SK-N-SH (cell line): ENCODE data around the gene SH2D4B. TPM values are rescaled to one million over a fixed set of nuclear protein-coding genes. Genes with fewer than 3 reads are reported as not detected.

Source experiments
- CTCF ChIA-PET: fragments of 300-600, 350-600 bp; formaldehyde crosslinking; extraction: SDS; loops from one replicate; lab custom pipeline; 2021; lab: Yijun Ruan, JAX
- POLR2A ChIA-PET: fragments of 350-600 bp; sonication (Branson Sonifier 250); formaldehyde crosslinking; extraction: SDS; loops from one replicate; lab custom pipeline; 2020; ENCODE audit warnings: antibody characterized with exemption, inconsistent platforms; lab: Yijun Ruan, JAX
- DNase-seq: peaks from one replicate; pipeline ENCODE4 v3.0.0; 2012
- H2AFZ ChIP-seq: fragments of 200-600 bp; sonication (generic); 2 replicates; pipeline ENCODE4 v1.8.1; 2016; ENCODE audit warnings: antibody characterized with exemption, mild to moderate bottlenecking, low read depth
- H3F3A ChIP-seq: fragments of 200-600 bp; sonication (generic); replicated peaks from 2 replicates; pipeline ENCODE3; 2016; ENCODE audit warnings: antibody characterized with exemption, mild to moderate bottlenecking; ENCODE audit not compliant: insufficient read depth
- H3K27ac ChIP-seq, 2 experiments: fragments of 200-500 bp in 1 of 2; fragments of 200-600 bp in 1 of 2; sonication (Bioruptor generic) in 1 of 2; sonication (generic), shearing (Covaris generic) in 1 of 2; 2 replicates each; pipeline versions ENCODE4 v1.5.1 to v1.6.1; 2014 to 2016; ENCODE audit warnings: low read depth in 2 of 2, inconsistent platforms in 1 of 2, low read length in 1 of 2, mild to moderate bottlenecking in 1 of 2, mixed read lengths in 1 of 2
- H3K27me3 ChIP-seq: fragments of 200-600 bp; sonication (generic), shearing (Covaris generic); 2 replicates; pipeline ENCODE4 v1.6.1; 2016; ENCODE audit warnings: mixed run types; ENCODE audit not compliant: insufficient read depth
- H3K36me3 ChIP-seq, 2 experiments: fragments of 200-500 bp in 1 of 2; fragments of 200-600 bp in 1 of 2; sonication (Bioruptor generic) in 1 of 2; sonication (generic) in 1 of 2; replicated peaks in 1 of 2; 2 replicates each; pipeline versions ENCODE3 to v1.5.1; 2014 to 2016; ENCODE audit warnings: low read length in 1 of 2, mild to moderate bottlenecking in 1 of 2; ENCODE audit not compliant: insufficient read depth in 2 of 2, control insufficient read depth in 1 of 2
- H3K4me1 ChIP-seq, 2 experiments: fragments of 200-500 bp in 1 of 2; fragments of 200-600 bp in 1 of 2; sonication (Bioruptor generic) in 1 of 2; sonication (generic), shearing (Covaris generic) in 1 of 2; 2 replicates each; pipeline versions ENCODE4 v1.5.1 to v1.6.1; 2014 to 2016; ENCODE audit warnings: low read depth in 1 of 2, low read length in 1 of 2, mixed run types in 1 of 2; ENCODE audit not compliant: insufficient read depth in 2 of 2, control insufficient read depth in 1 of 2
- H3K4me2 ChIP-seq: fragments of 200-600 bp; sonication (generic), shearing (Covaris generic); 2 replicates; pipeline ENCODE4 v1.6.1; 2017; ENCODE audit warnings: mixed run types
- H3K4me3 ChIP-seq, 2 experiments: fragments of 200-500 bp in 1 of 2; fragments of 200-600 bp in 1 of 2; sonication (Bioruptor generic) in 1 of 2; sonication (generic), shearing (Covaris generic) in 1 of 2; 2 replicates each; pipeline versions ENCODE4 v1.5.1 to v1.8.1; 2014 to 2016; ENCODE audit warnings: low read depth in 2 of 2, inconsistent platforms in 1 of 2, low read length in 1 of 2, mild to moderate bottlenecking in 1 of 2, mixed read lengths in 1 of 2, moderate library complexity in 1 of 2
- H3K79me2 ChIP-seq: fragments of 200-600 bp; sonication (generic); 2 replicates; pipeline ENCODE4 v1.8.1; 2017; ENCODE audit warnings: mild to moderate bottlenecking; ENCODE audit not compliant: insufficient read depth
- H3K9ac ChIP-seq: fragments of 200-600 bp; sonication (generic); 2 replicates; pipeline ENCODE4 v1.6.1; 2017; ENCODE audit warnings: mixed run types
- H3K9me2 ChIP-seq: fragments of 200-600 bp; sonication (generic); 2 replicates; pipeline ENCODE4 v1.6.1; 2017; ENCODE audit warnings: mixed run types
- H3K9me3 ChIP-seq: fragments of 200-600 bp; sonication (generic); 2 replicates; pipeline ENCODE4 v1.6.1; 2017; ENCODE audit warnings: mixed run types, mild to moderate bottlenecking, moderate library complexity
- H4K20me1 ChIP-seq: fragments of 200-600 bp; sonication (generic); 2 replicates; pipeline ENCODE4 v1.6.1; 2017; ENCODE audit warnings: mild to moderate bottlenecking, mixed run types; ENCODE audit not compliant: insufficient read depth
- CHD2 ChIP-seq: fragments of 150-350 bp; IDR thresholded peaks from 2 replicates; pipeline ENCODE4 v1.6.1; 2018; ENCODE audit warnings: low read length; ENCODE audit not compliant: partially characterized antibody
- EP300 ChIP-seq, 2 experiments: IDR thresholded peaks; 2 replicates each; pipeline versions ENCODE4 v1.4.0 to v1.6.1; 2012; ENCODE audit warnings: borderline replicate concordance in 1 of 2, low read depth in 1 of 2, low read length in 1 of 2
- FOSL2 ChIP-seq: IDR thresholded peaks from 2 replicates; pipeline ENCODE4 v1.4.0; 2012; ENCODE audit warnings: low read depth, mild to moderate bottlenecking, moderate library complexity, borderline replicate concordance
- GABPA ChIP-seq: IDR thresholded peaks from 2 replicates; pipeline ENCODE4 v1.4.0; 2012; ENCODE audit warnings: low read depth, mild to moderate bottlenecking
- GATA2 ChIP-seq: sonication (generic); formaldehyde crosslinking; IDR thresholded peaks from 2 replicates; pipeline ENCODE4 v1.5.0; 2020; ENCODE audit warnings: mild to moderate bottlenecking, missing genetic modification reagents
- JUND ChIP-seq: IDR thresholded peaks from 2 replicates; pipeline ENCODE4 v1.4.0; 2012
- NFIC ChIP-seq: IDR thresholded peaks from 2 replicates; pipeline ENCODE4 v1.4.0; 2012; ENCODE audit warnings: borderline replicate concordance
- NRF1 ChIP-seq: IDR thresholded peaks from 2 replicates; pipeline ENCODE4 v1.6.1; 2012; ENCODE audit warnings: low read depth, mild to moderate bottlenecking, low read length
- RAD21 ChIP-seq: IDR thresholded peaks from 2 replicates; pipeline ENCODE4 v1.6.1; 2012; ENCODE audit warnings: mild to moderate bottlenecking, low read length
- RCOR1 ChIP-seq: fragments of 150-350 bp; IDR thresholded peaks from 2 replicates; pipeline ENCODE4 v1.6.1; 2017; ENCODE audit warnings: antibody characterized with exemption, low read length
- RFX5 ChIP-seq: IDR thresholded peaks from 2 replicates; pipeline ENCODE4 v1.6.1; 2012; ENCODE audit warnings: mild to moderate bottlenecking, improper control_type of control experiment, low read length
- SMC3 ChIP-seq: IDR thresholded peaks from 2 replicates; pipeline ENCODE4 v1.6.1; 2012; ENCODE audit warnings: low read depth, low read length, improper control_type of control experiment
- TAF1 ChIP-seq: IDR thresholded peaks from 2 replicates; pipeline ENCODE4 v1.6.1; 2012; ENCODE audit warnings: low read depth, mild to moderate bottlenecking, low read length, moderate library complexity, borderline replicate concordance
- TCF12 ChIP-seq: IDR thresholded peaks from 2 replicates; pipeline ENCODE4 v1.4.0; 2012
- TEAD4 ChIP-seq: IDR thresholded peaks from 2 replicates; pipeline ENCODE4 v1.4.0; 2012; ENCODE audit warnings: mild to moderate bottlenecking, borderline replicate concordance; ENCODE audit not compliant: insufficient read depth
- YY1 ChIP-seq: IDR thresholded peaks from 2 replicates; pipeline ENCODE4 v1.4.0; 2012; ENCODE audit warnings: low read depth, mild to moderate bottlenecking
- WGBS: methylation state at CpG from one replicate; pipeline ENCODE4 v1.1.6; 2017; ENCODE audit warnings: low lambda C conversion rate; 5-methylcytosine and 5-hydroxymethylcytosine counted together
- polyA plus RNA-seq, 3 experiments: library from polyadenylated mRNA; depleted of rRNA; stranded (reverse); fragments of >200 nt; gene quantifications; 2 replicates each; pipeline ENCODE4 v1.2.3, GENCODE V29; 2012
- TF ChIP-seq, protein P1 (sequence below): fragments of 200-600 bp; sonication (generic); IDR thresholded peaks from 2 replicates; pipeline ENCODE4 v1.6.1; 2017; ENCODE audit warnings: antibody characterized with exemption, mild to moderate bottlenecking, moderate library complexity
- TF ChIP-seq, protein P2 (sequence below): IDR thresholded peaks from 2 replicates; pipeline ENCODE4 v1.4.0; 2012; ENCODE audit warnings: low read depth, borderline replicate concordance

Gene SH2D4B
- polyA plus RNA-seq, 1 of the 3 experiments (the other 2 are of a cell fraction) = not detected

DNA sequence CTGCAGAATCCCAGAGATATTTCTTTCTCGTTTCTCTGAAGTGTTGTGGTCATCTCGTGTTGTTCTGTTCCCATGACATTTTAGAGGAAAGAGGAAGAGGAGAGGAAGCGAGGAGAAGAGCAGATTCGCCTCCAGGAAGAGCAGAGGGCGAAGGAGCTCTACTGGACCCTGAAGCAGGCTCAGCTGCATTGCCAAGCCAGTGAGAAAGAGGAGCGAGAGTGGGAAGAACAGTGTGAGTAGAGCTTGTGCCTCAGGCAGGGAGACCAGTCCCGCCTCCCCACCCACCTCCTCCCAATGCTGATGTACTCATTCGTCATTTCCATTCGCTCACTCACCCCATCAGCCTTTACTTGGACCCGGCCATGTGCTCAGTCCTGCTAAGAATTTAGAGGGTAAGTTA is 50.8 kb downstream of the SH2D4B start:
- ChIA-PET CTCF (interaction anchor here (1.3 kb wide), 1 partner anchor 9 kb away, joined by 3 read pairs; no protein-coding TSS in a partner anchor), POLR2A (no interaction called here)
- no peak overlapping the region for H3K4me2 ChIP-seq
- whole genome bisulfite sequencing = 44% methylated on average over 10 of the region's 10 CpGs
- H4K20me1 ChIP-seq = no peaks in the 10 kb centered on the region
- no peak overlapping the region for H3K4me3 ChIP-seq
- H3K9ac ChIP-seq = no peak overlapping the region
- H3K4me1 ChIP-seq = no peaks in the 10 kb centered on the region
- no peak for DNase-seq
- no peaks in the 10 kb centered on the region for H3K9me3 ChIP-seq
- no peaks in the 10 kb centered on the region for H3K79me2 ChIP-seq
- H2AFZ ChIP-seq = no peak overlapping the region
- H3K9me2 ChIP-seq = no peaks in the 10 kb centered on the region
- H3K27ac ChIP-seq = no peak overlapping the region
- TF ChIP-seq GABPA = no peak
- no peak for TF ChIP-seq SMC3
- TF ChIP-seq, protein P1, sequence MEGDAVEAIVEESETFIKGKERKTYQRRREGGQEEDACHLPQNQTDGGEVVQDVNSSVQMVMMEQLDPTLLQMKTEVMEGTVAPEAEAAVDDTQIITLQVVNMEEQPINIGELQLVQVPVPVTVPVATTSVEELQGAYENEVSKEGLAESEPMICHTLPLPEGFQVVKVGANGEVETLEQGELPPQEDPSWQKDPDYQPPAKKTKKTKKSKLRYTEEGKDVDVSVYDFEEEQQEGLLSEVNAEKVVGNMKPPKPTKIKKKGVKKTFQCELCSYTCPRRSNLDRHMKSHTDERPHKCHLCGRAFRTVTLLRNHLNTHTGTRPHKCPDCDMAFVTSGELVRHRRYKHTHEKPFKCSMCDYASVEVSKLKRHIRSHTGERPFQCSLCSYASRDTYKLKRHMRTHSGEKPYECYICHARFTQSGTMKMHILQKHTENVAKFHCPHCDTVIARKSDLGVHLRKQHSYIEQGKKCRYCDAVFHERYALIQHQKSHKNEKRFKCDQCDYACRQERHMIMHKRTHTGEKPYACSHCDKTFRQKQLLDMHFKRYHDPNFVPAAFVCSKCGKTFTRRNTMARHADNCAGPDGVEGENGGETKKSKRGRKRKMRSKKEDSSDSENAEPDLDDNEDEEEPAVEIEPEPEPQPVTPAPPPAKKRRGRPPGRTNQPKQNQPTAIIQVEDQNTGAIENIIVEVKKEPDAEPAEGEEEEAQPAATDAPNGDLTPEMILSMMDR = no peak
- no peak for TF ChIP-seq JUND
- no peak for TF ChIP-seq CHD2
- TF ChIP-seq EP300 (IDR thresholded peaks at IDR 0.05; ENCODE audit: borderline replicate concordance in 1 of 2, low read depth in 1 of 2, low read length in 1 of 2) = no peak
- no peak for TF ChIP-seq YY1
- no peak for TF ChIP-seq RCOR1
- no peak for TF ChIP-seq NRF1
- no peak for TF ChIP-seq RFX5
- TF ChIP-seq RAD21 = no peak
- TF ChIP-seq, all 33 proteins: peak for 0
- Histone ChIP-seq H3F3A (no peaks in the 10 kb centered on the region), H3K36me3 (no peaks in the 10 kb centered on the region), H3K27me3 (no peaks in the 10 kb centered on the region)

DNA sequence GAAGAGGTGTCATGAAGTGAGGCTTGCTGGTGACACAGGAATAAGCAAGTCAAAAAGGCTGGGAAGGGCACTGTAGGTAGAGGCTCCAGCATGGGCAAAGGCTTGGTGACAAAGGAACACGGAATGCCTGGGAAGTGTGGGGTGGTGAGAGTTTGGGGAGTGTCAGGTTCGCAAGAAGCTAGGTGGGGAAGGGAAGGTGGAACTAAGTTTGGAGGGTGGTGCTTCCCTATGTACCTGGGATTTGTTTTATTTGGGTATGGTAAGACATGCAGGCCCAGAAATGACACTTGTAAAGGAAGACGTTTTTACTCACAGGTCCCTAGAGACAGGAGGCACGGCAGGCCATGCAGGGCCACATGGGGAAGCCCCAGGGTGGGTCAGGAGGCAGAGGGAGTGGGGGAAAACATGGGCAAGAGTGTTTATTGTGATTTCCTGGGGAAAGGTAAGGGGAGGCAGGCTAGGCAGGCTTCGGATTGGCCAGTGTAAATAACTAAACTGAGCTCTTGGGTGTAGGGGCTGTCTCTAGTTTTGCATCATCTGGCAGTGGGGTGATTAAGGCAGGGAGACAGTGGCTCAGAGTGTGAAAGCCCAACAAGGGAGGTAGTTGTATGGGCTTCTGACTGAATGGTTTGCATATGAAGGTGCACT is 52.1 kb downstream of the SH2D4B start:
- Histone ChIP-seq H3K79me2 (no peaks in the 10 kb centered on the region), H3K36me3 (no peaks in the 10 kb centered on the region), H3K9me2 (no peaks in the 10 kb centered on the region), H3F3A (no peaks in the 10 kb centered on the region), H3K4me3 (no peak overlapping the region), H4K20me1 (no peaks in the 10 kb centered on the region), H2AFZ (no peak overlapping the region), H3K9me3 (no peaks in the 10 kb centered on the region), H3K4me1 (no peaks in the 10 kb centered on the region), H3K4me2 (no peak overlapping the region), H3K27ac (no peak overlapping the region), H3K27me3 (no peaks in the 10 kb centered on the region), H3K9ac (no peak overlapping the region)
- TF ChIP-seq TCF12 = no peak
- TF ChIP-seq GATA2 (CRISPR knock-in tag) = no peak
- TF ChIP-seq RAD21 = no peak
- TF ChIP-seq, protein P2, sequence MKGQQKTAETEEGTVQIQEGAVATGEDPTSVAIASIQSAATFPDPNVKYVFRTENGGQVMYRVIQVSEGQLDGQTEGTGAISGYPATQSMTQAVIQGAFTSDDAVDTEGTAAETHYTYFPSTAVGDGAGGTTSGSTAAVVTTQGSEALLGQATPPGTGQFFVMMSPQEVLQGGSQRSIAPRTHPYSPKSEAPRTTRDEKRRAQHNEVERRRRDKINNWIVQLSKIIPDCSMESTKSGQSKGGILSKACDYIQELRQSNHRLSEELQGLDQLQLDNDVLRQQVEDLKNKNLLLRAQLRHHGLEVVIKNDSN = no peak
- TF ChIP-seq TEAD4 = no peak
- TF ChIP-seq TAF1 = no peak
- no peak for TF ChIP-seq FOSL2
- no peak for TF ChIP-seq NFIC
- WGBS = 19% methylated on average over 5 of the region's 5 CpGs
- ChIA-PET CTCF (no interaction called here), POLR2A (no interaction called here)
- DNase-seq = no peak
